ENCODE measurements around the gene SIPA1L2.

SIPA1L2 gene

DNA sequence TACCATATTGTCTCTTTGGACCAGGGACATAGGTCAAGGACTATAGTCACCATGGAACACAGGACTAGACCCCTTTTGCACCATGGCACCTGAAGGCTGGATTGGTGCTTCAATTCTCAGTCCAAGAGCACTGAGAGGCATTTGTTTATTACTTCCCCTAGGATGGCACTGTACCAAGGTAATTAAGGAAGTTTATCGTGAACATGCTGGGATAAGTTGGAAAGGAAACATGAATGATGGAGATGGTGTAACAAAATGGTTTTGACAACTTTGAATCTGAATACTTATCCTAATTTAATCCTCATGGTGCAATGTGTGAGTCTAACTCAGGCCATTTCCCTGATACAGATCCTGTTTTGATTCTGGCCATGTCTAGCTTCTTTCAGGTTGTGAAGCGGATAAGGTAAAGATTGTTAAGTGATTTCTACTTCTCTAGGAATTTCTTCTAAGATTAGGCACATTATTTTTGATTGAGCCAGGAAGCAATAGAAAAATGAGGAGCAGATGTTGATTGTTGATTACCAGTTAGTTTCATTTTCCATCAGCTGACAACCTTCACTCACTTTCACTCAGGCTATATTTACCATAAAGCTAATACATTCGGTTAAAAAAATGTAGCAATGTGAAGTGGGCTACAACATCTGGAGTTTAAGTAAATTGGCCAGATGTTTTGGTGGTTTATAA is 37.3 kb upstream of the SIPA1L2 start:
- TF ChIP-seq POLR2AphosphoS5 (IDR thresholded peaks at IDR 0.05; ENCODE audit: low read depth, low read length) (no peak), TAF1 (IDR thresholded peaks at IDR 0.05; ENCODE audit: borderline replicate concordance, insufficient read depth, low read length) (no peak), SIN3A (IDR thresholded peaks at IDR 0.05; ENCODE audit: borderline replicate concordance, insufficient read depth, low read length) (no peak), FOXP2 (optimal IDR thresholded peaks at IDR 0.05; ENCODE audit: borderline replicate concordance, extremely low read depth, extremely low read length, insufficient read depth) (no peak)
- TF ChIP-seq, protein P1, sequence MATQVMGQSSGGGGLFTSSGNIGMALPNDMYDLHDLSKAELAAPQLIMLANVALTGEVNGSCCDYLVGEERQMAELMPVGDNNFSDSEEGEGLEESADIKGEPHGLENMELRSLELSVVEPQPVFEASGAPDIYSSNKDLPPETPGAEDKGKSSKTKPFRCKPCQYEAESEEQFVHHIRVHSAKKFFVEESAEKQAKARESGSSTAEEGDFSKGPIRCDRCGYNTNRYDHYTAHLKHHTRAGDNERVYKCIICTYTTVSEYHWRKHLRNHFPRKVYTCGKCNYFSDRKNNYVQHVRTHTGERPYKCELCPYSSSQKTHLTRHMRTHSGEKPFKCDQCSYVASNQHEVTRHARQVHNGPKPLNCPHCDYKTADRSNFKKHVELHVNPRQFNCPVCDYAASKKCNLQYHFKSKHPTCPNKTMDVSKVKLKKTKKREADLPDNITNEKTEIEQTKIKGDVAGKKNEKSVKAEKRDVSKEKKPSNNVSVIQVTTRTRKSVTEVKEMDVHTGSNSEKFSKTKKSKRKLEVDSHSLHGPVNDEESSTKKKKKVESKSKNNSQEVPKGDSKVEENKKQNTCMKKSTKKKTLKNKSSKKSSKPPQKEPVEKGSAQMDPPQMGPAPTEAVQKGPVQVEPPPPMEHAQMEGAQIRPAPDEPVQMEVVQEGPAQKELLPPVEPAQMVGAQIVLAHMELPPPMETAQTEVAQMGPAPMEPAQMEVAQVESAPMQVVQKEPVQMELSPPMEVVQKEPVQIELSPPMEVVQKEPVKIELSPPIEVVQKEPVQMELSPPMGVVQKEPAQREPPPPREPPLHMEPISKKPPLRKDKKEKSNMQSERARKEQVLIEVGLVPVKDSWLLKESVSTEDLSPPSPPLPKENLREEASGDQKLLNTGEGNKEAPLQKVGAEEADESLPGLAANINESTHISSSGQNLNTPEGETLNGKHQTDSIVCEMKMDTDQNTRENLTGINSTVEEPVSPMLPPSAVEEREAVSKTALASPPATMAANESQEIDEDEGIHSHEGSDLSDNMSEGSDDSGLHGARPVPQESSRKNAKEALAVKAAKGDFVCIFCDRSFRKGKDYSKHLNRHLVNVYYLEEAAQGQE (IDR thresholded peaks at IDR 0.05; ENCODE audit: insufficient read depth in 1 of 2, low read depth in 2 of 2, low read length in 2 of 2) = no peak

GRCh38 chr1:232664844-232665777 is 35.2 kb upstream of the SIPA1L2 start:
- TF ChIP-seq, protein P1 (IDR thresholded peaks at IDR 0.05; ENCODE audit: insufficient read depth in 1 of 2, low read depth in 2 of 2, low read length in 2 of 2) = no peak
- TF ChIP-seq TAF1 (IDR thresholded peaks at IDR 0.05; ENCODE audit: borderline replicate concordance, insufficient read depth, low read length) (no peak), POLR2AphosphoS5 (IDR thresholded peaks at IDR 0.05; ENCODE audit: low read depth, low read length) (no peak), FOXP2 (optimal IDR thresholded peaks at IDR 0.05; ENCODE audit: borderline replicate concordance, extremely low read depth, extremely low read length, insufficient read depth) (no peak), SIN3A (IDR thresholded peaks at IDR 0.05; ENCODE audit: borderline replicate concordance, insufficient read depth, low read length) (no peak)

GRCh38 chr1:232662910-232663309 is 33.0 kb upstream of the SIPA1L2 start:
- TF ChIP-seq POLR2AphosphoS5 (IDR thresholded peaks at IDR 0.05; ENCODE audit: low read depth, low read length) = no peak

- TF ChIP-seq POLR2AphosphoS5 (IDR thresholded peaks at IDR 0.05; ENCODE audit: low read depth, low read length) = no peak
- TF ChIP-seq FOXP2 (optimal IDR thresholded peaks at IDR 0.05; ENCODE audit: borderline replicate concordance, extremely low read depth, extremely low read length, insufficient read depth) = no peak
- no peak for TF ChIP-seq TAF1 (IDR thresholded peaks at IDR 0.05; ENCODE audit: borderline replicate concordance, insufficient read depth, low read length)
- TF ChIP-seq, protein P1 (IDR thresholded peaks at IDR 0.05; ENCODE audit: insufficient read depth in 1 of 2, low read depth in 2 of 2, low read length in 2 of 2) = no peak
These were observed 28.5 kb upstream of the SIPA1L2 start for GRCh38 chr1:232658386-232658785.

DNA sequence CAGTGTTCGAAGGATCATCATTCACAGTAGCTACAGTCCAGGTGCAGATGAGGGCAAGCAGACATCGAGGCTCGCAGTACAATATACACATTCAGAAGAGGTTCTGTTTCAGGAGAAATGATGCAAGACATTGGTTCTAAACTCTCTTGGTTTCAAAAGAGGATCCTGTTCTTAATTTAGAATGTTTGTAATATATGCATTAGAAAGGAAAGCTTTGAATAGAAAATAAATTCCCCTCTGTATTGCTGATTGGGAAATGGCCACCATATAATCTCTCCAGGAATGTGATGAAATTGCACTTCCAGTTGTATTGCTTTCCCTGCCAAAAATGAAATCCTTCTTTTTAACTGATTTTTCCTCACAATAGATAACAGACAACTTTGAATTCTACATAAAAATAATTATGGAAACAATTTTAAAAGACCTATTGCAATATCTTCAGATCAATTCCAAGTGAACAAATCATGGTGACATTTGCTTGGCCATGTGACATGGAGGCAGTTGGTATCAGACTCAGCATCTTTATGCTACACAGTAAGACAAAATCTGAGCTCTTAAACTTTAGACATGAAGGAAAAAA is 27.6 kb upstream of the SIPA1L2 start:
- TF ChIP-seq, protein P1 (IDR thresholded peaks at IDR 0.05; ENCODE audit: insufficient read depth in 1 of 2, low read depth in 2 of 2, low read length in 2 of 2) = no peak
- TF ChIP-seq SIN3A (IDR thresholded peaks at IDR 0.05; ENCODE audit: borderline replicate concordance, insufficient read depth, low read length) (no peak), POLR2AphosphoS5 (IDR thresholded peaks at IDR 0.05; ENCODE audit: low read depth, low read length) (no peak), TAF1 (IDR thresholded peaks at IDR 0.05; ENCODE audit: borderline replicate concordance, insufficient read depth, low read length) (no peak), FOXP2 (optimal IDR thresholded peaks at IDR 0.05; ENCODE audit: borderline replicate concordance, extremely low read depth, extremely low read length, insufficient read depth) (no peak)

All from PFSK-1 (cell line).